Activated naive CD4-positive, alpha-beta T cell treated with anti-CD3 and anti-CD28 coated beads, Interleukin-2, amount 50 U/mL, for 24 hours (primary cell): Measurements from ENCODE around the gene MYH10.
"Not testable (repeated sequence)": the region's sequence is repeated elsewhere in the genome, so short reads cannot be mapped to it uniquely, and the experiment has no call there.

Experiments
- H3K27ac Mint-ChIP-seq: one replicate; pipeline ENCODE4 v1.8.0; 2021; ENCODE audit warnings: mild to moderate bottlenecking, mixed read lengths
- H3K27me3 Mint-ChIP-seq: one replicate; pipeline ENCODE4 v1.8.0; 2021; ENCODE audit warnings: mixed read lengths
- H3K36me3 Mint-ChIP-seq: one replicate; pipeline ENCODE4 v1.8.0; 2021; ENCODE audit warnings: mixed read lengths
- H3K4me1 Mint-ChIP-seq: one replicate; pipeline ENCODE4 v1.8.0; 2021; ENCODE audit warnings: mixed read lengths
- H3K4me3 Mint-ChIP-seq: one replicate; pipeline ENCODE4 v1.8.0; 2021; ENCODE audit warnings: mild to moderate bottlenecking, mixed read lengths
- H3K9me3 Mint-ChIP-seq: one replicate; pipeline ENCODE4 v1.8.0; 2021; ENCODE audit warnings: mixed read lengths

The MYH10 gene

DNA sequence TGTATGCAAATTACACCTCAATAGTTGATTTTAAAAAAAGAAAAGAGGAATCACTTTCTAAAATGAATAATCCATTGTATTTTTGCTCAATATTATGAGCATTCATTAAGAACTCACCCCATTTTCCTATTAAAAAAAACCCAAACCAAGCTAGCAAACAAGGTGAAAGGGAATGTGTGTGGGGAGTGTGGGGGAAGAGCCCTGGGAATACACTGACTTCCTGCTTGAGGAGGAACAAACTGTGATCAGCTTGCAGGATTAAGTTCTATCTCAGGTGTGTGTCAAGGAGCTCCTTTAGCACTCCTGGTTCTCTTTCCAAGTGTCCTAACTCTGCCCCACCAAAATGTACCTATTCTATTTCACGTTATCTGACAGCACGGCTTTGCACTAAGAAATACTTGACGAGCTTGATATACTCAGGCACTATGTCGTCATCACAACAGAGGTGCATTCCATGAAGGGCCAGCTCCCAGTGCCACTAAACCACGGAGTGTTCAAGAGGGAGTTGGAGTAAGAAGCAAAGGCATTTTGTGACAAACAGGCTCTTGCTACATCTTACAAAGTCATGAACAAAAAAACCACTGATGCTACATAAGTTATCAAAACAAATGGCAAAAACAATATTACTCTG lies 73.2 kb downstream of the MYH10 start:
- no peaks in the 10 kb centered on the region for H3K9me3 Mint-ChIP-seq
- H3K36me3 Mint-ChIP-seq = no peaks in the 10 kb centered on the region
- H3K4me1 Mint-ChIP-seq = no peaks in the 10 kb centered on the region
- no peak overlapping the region for H3K27ac Mint-ChIP-seq
- peaks cover 2% of the 10 kb centered on the region for H3K27me3 Mint-ChIP-seq
- no peak overlapping the region for H3K4me3 Mint-ChIP-seq

- Mint-ChIP-seq H3K36me3 (no peaks in the 10 kb centered on the region), H3K4me1 (no peaks in the 10 kb centered on the region), H3K27ac (no peak overlapping the region), H3K27me3 (peaks cover 3% of the 10 kb centered on the region), H3K9me3 (no peaks in the 10 kb centered on the region), H3K4me3 (no peak overlapping the region)
Observed at GRCh38 chr17:8556074-8556473, 74.5 kb downstream of the MYH10 start.

DNA sequence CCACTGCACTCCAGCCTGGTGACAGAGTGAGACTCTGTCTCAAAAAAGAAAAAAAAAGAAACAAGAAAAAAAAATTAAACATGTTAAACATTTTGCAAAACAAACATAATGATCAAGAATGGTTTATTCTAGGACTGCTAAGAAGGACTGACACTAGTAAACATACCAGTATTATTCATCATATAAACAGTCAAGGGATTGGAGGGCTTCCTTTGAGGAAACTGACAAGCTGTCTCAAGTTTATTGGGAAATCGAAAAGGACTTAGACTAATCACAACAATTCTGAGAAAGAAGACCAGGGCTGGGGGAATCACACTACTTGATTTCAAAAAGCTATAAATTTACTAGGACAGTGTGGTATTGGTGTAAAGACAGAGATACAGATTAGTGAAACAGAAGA lies 75.5 kb downstream of the MYH10 start:
- H3K9me3 Mint-ChIP-seq = no peaks in the 10 kb centered on the region
- H3K36me3 Mint-ChIP-seq = no peaks in the 10 kb centered on the region
- H3K4me3 Mint-ChIP-seq = no peak overlapping the region
- H3K27ac Mint-ChIP-seq = no peak overlapping the region
- peaks cover 3% of the 10 kb centered on the region for H3K27me3 Mint-ChIP-seq
- H3K4me1 Mint-ChIP-seq = no peaks in the 10 kb centered on the region

- Mint-ChIP-seq H3K36me3 (no peaks in the 10 kb centered on the region), H3K27ac (no peak overlapping the region), H3K9me3 (no peaks in the 10 kb centered on the region), H3K4me3 (no peak overlapping the region), H3K4me1 (no peaks in the 10 kb centered on the region), H3K27me3 (peaks cover 3% of the 10 kb centered on the region)
Observed at GRCh38 chr17:8552577-8553320, 77.8 kb downstream of the MYH10 start.

DNA sequence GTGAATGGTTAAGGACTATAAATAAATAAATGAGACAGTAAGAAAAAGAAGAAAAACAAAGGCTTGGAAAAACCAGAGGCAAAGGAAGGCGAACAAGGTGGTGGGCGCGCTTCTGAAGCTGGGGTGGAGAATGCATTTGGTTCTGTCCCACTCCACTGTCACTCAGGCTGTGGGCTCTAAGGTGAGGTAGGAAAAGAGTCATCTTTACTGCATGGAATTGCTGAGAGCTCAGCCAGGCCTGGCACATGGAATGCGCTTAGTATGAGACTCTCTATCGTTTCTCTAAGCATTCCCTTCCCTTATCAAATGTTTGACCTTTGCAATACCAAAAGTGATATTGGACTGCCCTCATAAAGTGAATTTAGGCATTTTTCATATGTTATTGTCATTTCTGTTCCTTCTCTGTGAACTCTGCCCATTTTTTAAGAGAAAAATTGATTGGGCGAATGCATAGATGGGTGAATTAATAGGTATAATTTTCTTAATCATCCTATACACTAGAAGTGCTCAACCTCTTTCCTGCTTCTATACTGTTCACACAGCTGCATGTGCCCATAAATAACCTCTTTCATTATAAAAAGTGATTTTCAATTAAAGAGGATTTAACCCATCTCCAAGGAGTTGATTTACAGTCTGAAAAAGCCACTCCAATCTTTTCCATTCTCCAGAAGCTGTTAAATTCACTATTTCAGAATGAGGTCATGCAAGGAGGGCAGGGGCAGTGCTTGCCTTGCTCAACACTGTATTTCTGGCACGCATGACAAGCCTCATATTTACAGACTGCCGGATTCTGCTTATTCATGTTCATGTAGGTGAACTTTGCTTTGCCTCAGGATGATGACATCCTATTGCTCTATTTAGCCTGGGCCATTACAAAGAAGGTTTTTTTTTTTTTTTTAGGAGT lies 87.7 kb downstream of the MYH10 start:
- Mint-ChIP-seq H3K36me3 (no peaks in the 10 kb centered on the region), H3K27ac (no peak overlapping the region), H3K27me3 (no peaks in the 10 kb centered on the region), H3K4me3 (no peak overlapping the region), H3K4me1 (no peaks in the 10 kb centered on the region), H3K9me3 (no peaks in the 10 kb centered on the region)

- H3K27ac Mint-ChIP-seq, H3K27me3 Mint-ChIP-seq, H3K36me3 Mint-ChIP-seq, H3K4me3 Mint-ChIP-seq, H3K9me3 Mint-ChIP-seq, H3K4me1 Mint-ChIP-seq: not testable (repeated sequence)
Observed at GRCh38 chr17:8539976-8540375, 90.5 kb downstream of the MYH10 start.

DNA sequence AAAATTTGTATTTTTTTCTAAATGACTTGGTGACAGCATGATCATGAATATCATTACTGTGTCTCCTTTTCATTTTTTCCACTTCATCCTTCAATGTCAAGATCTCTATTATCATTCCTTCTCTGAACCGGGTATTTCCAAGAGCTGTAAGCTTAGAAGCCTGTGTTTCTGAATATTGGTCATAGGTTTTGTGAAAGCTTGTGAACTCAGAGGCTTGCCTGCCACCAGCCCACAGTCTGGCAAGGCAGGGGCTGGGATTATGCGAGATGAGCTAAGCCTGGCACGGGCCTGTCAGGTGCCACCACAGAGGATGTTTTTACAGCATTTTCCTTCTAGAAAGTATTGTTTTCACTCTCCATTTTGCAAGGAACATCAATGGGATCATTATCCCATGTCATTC lies 92.8 kb downstream of the MYH10 start:
- Mint-ChIP-seq H3K36me3 (no peaks in the 10 kb centered on the region), H3K4me1 (no peaks in the 10 kb centered on the region), H3K9me3 (no peaks in the 10 kb centered on the region), H3K4me3 (no peak overlapping the region), H3K27me3 (no peaks in the 10 kb centered on the region), H3K27ac (no peak overlapping the region)

GRCh38 chr17:8534498-8535188 lies 95.9 kb downstream of the MYH10 start:
- H3K27me3 Mint-ChIP-seq = no peaks in the 10 kb centered on the region
- H3K9me3 Mint-ChIP-seq = no peaks in the 10 kb centered on the region
- no peaks in the 10 kb centered on the region for H3K36me3 Mint-ChIP-seq
- H3K27ac Mint-ChIP-seq = no peak overlapping the region
- no peak overlapping the region for H3K4me3 Mint-ChIP-seq
- H3K4me1 Mint-ChIP-seq = no peaks in the 10 kb centered on the region

DNA sequence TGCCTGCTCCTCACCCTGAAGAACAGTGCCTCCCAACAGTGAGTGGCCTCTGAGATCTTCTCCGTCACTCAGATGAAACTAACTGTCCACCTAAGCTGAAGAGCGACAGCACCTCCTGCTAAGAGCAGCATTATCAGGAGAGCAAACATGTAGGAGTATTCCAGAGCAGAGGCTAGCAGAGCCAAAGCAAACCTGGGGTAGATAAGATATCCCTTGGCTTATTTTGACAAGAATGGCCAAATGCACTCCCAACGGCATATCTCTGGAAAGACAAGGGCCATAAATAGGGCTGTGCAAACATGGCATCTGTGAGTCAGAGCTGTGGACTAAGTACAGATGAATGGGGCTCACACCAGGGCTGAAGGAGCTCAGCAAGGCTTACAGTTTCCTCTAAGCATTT lies 98.5 kb downstream of the MYH10 start:
- H3K36me3 Mint-ChIP-seq = no peaks in the 10 kb centered on the region
- H3K9me3 Mint-ChIP-seq = no peaks in the 10 kb centered on the region
- no peak overlapping the region for H3K27ac Mint-ChIP-seq
- no peak overlapping the region for H3K4me3 Mint-ChIP-seq
- H3K27me3 Mint-ChIP-seq = no peaks in the 10 kb centered on the region
- H3K4me1 Mint-ChIP-seq = no peaks in the 10 kb centered on the region

DNA sequence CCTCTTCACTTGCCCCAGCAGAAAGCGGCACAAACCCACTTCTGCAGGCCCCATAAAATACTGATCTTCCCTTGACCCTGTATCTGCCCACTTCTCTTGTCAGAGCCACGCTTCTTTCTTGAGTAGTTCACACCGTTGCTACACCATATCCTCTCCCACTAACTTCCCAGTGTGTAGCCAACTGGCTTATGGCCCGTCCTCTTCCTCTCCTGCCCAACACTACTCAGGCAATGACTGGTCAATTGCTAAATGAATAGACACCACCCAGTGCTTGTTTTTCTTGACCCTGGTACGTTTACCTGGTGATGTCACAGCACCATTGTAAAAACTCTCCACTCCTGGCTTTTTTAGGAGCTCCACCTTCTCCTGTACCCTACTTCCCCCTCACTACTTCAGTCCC lies 107.9 kb downstream of the MYH10 start:
- no peaks in the 10 kb centered on the region for H3K27me3 Mint-ChIP-seq
- no peaks in the 10 kb centered on the region for H3K36me3 Mint-ChIP-seq
- no peak overlapping the region for H3K27ac Mint-ChIP-seq
- no peaks in the 10 kb centered on the region for H3K4me1 Mint-ChIP-seq
- no peak overlapping the region for H3K4me3 Mint-ChIP-seq
- H3K9me3 Mint-ChIP-seq = no peaks in the 10 kb centered on the region

- Mint-ChIP-seq H3K27ac (no peak overlapping the region), H3K36me3 (no peaks in the 10 kb centered on the region)
Observed at GRCh38 chr17:8520981-8521380, 109.5 kb downstream of the MYH10 start.

DNA sequence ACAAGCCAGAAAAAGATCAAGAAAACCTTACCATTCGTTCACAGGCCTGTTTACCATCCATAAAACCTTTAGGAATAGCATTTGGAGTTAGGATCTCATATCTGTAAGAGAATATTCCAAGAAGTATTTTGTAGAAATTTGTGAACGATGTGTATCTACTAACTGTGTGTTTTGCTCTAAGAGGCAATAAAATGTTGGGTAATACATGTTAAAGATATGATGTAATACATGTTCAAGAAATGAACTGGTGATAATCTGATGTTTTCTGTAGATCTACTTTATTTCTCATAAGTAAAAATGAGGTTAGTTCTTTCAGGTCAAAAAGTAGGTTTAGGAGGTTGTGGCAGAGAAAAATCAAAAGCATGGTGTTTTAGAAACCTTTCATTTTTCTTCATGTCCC lies 111.7 kb downstream of the MYH10 start:
- no peaks in the 10 kb centered on the region for H3K4me1 Mint-ChIP-seq
- no peak overlapping the region for H3K27ac Mint-ChIP-seq
- H3K9me3 Mint-ChIP-seq = no peaks in the 10 kb centered on the region
- no peak overlapping the region for H3K4me3 Mint-ChIP-seq
- H3K27me3 Mint-ChIP-seq = no peaks in the 10 kb centered on the region
- no peaks in the 10 kb centered on the region for H3K36me3 Mint-ChIP-seq

More at GRCh38 chr17:8520981-8521380, 109.5 kb downstream of the MYH10 start:
- Mint-ChIP-seq H3K4me3 (no peak overlapping the region), H3K4me1 (no peaks in the 10 kb centered on the region), H3K9me3 (no peaks in the 10 kb centered on the region), H3K27me3 (no peaks in the 10 kb centered on the region)

- Mint-ChIP-seq H3K27ac (no peak overlapping the region), H3K4me3 (no peak overlapping the region), H3K9me3 (no peaks in the 10 kb centered on the region), H3K4me1 (no peaks in the 10 kb centered on the region), H3K36me3 (no peaks in the 10 kb centered on the region), H3K27me3 (no peaks in the 10 kb centered on the region)
Observed at GRCh38 chr17:8518326-8518725, 112.2 kb downstream of the MYH10 start.

DNA sequence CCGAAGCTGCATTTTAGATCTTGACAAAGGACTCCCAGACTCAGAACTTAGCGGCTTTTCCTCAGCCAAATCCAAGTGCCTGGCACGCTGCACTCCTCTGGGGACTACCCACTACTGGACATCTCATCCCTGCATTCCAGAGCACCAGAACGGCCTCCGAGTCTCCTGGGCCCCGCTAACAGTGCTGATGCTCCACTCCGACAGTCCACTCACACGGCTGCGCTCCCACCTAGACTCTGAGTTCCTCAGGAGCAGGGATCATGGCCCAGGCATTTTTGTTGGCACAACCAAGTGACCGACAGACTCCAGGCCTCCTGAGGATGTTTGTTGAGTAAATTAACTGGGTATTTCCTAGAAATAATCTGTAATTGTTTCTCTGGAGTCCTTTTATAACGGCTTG lies 115.7 kb downstream of the MYH10 start:
- H3K4me3 Mint-ChIP-seq = no peak overlapping the region
- peak overlapping the region; percentile 27 for H3K27ac Mint-ChIP-seq
- no peaks in the 10 kb centered on the region for H3K4me1 Mint-ChIP-seq

GRCh38 chr17:8506145-8506544 lies 124.4 kb downstream of the MYH10 start:
- Mint-ChIP-seq H3K9me3 (no peaks in the 10 kb centered on the region), H3K27me3 (no peaks in the 10 kb centered on the region), H3K27ac (no peak overlapping the region), H3K36me3 (peaks cover 9% of the 10 kb centered on the region), H3K4me1 (no peaks in the 10 kb centered on the region), H3K4me3 (no peak overlapping the region)

More for the DNA sequence above, 115.7 kb downstream of the MYH10 start:
- Mint-ChIP-seq H3K36me3 (no peaks in the 10 kb centered on the region), H3K27me3 (no peaks in the 10 kb centered on the region), H3K9me3 (no peaks in the 10 kb centered on the region)
